ENCODE measurements around the gene EPS15.
"Not testable (repeated sequence)": the region's sequence is repeated elsewhere in the genome, so short reads cannot be mapped to it uniquely, and the experiment has no call there.

EPS15 gene

GRCh38 chr1:51443555-51443954, 75.5 kb downstream of the EPS15 start:
- Histone ChIP-seq H3K36me3 (replicated peaks) (no peaks in the 10 kb centered on the region), H3K27me3 (replicated peaks) (no peaks in the 10 kb centered on the region), H3K4me3 (ENCODE audit: low read depth, low read length) (no peak overlapping the region), H3K27ac (peak overlapping the region; percentile 4)
- in situ Hi-C loops (cut with HindIII; ENCODE audit: low pct_ligation_motif_present, low sequenced_read_pairs), result no loop called here
- TF ChIP-seq CTCF (IDR thresholded peaks at IDR 0.05; ENCODE audit: low read depth, low read length, missing control alignments), result no peak
- no peak for DNase-seq

- no peak overlapping the region for H3K4me3 ChIP-seq (ENCODE audit: low read depth, low read length)
- in situ Hi-C loops (cut with HindIII; ENCODE audit: low pct_ligation_motif_present, low sequenced_read_pairs), result no loop called here
- H3K36me3 ChIP-seq (replicated peaks), result no peaks in the 10 kb centered on the region
- H3K27me3 ChIP-seq (replicated peaks), result no peaks in the 10 kb centered on the region
- no peak for TF ChIP-seq CTCF (IDR thresholded peaks at IDR 0.05; ENCODE audit: low read depth, low read length, missing control alignments)
- H3K27ac ChIP-seq, result no peak overlapping the region
- DNase-seq, result no peak
These were observed 76.5 kb downstream of the EPS15 start for GRCh38 chr1:51442616-51443015.

- DNase-seq, result no peak
- in situ Hi-C loops (cut with HindIII; ENCODE audit: low pct_ligation_motif_present, low sequenced_read_pairs), result no loop called here
- Histone ChIP-seq H3K27ac (no peak overlapping the region), H3K36me3 (replicated peaks) (no peaks in the 10 kb centered on the region), H3K27me3 (replicated peaks) (no peaks in the 10 kb centered on the region), H3K4me3 (ENCODE audit: low read depth, low read length) (no peak overlapping the region)
- no peak for TF ChIP-seq CTCF (IDR thresholded peaks at IDR 0.05; ENCODE audit: low read depth, low read length, missing control alignments)
These were observed 76.9 kb downstream of the EPS15 start for GRCh38 chr1:51442198-51442597.

GRCh38 chr1:51439895-51440294, 79.2 kb downstream of the EPS15 start:
- no peak overlapping the region for H3K27ac ChIP-seq
- DNase-seq, result no peak
- H3K4me3 ChIP-seq (ENCODE audit: low read depth, low read length), result no peak overlapping the region
- TF ChIP-seq CTCF (IDR thresholded peaks at IDR 0.05; ENCODE audit: low read depth, low read length, missing control alignments), result no peak
- no peaks in the 10 kb centered on the region for H3K27me3 ChIP-seq (replicated peaks)
- in situ Hi-C loops (cut with HindIII; ENCODE audit: low pct_ligation_motif_present, low sequenced_read_pairs), result no loop called here
- H3K36me3 ChIP-seq (replicated peaks), result no peaks in the 10 kb centered on the region

- Histone ChIP-seq H3K27ac (no peak overlapping the region), H3K36me3 (replicated peaks) (peaks cover 3% of the 10 kb centered on the region), H3K4me3 (ENCODE audit: low read depth, low read length) (no peak overlapping the region), H3K27me3 (replicated peaks) (no peaks in the 10 kb centered on the region)
- in situ Hi-C loops (cut with HindIII; ENCODE audit: low pct_ligation_motif_present, low sequenced_read_pairs), result no loop called here
- no peak for TF ChIP-seq CTCF (IDR thresholded peaks at IDR 0.05; ENCODE audit: low read depth, low read length, missing control alignments)
- DNase-seq, result no peak
These were observed 80.0 kb downstream of the EPS15 start for GRCh38 chr1:51439053-51439452.

- H3K27ac ChIP-seq; H3K27me3 ChIP-seq (replicated peaks); DNase-seq; H3K36me3 ChIP-seq (replicated peaks); H3K4me3 ChIP-seq (ENCODE audit: low read depth, low read length); in situ Hi-C loops (cut with HindIII; ENCODE audit: low pct_ligation_motif_present, low sequenced_read_pairs): not testable (repeated sequence)
These were observed 81.7 kb downstream of the EPS15 start for GRCh38 chr1:51437391-51437790.

All from brain microvascular endothelial cell (primary cell).